ENCODE measurements around the gene TCF4.

Gene TCF4

DNA sequence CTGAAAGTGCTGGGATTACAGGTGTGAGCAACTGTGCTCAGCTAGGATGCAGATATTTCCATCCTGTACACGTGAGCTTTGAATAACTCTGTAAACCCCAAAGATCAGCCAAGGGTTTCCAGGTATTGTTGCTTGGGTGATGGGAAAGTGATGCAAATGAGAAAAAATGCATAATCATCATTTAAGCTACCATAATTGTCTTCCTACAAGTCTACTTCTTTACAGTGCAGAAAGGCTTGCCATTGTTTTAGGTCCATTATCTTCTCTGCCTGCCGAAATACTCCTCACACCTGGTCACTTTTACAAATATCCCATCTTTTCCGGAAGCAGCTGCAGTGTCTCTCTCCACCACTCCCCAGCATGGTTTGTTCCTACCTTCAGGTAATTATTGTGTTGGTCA is 368.9 kb downstream of the TCF4 start:
- CTCF ChIA-PET = no interaction called here
- TF ChIP-seq FOXM1 (IDR thresholded peaks at IDR 0.05; ENCODE audit: borderline replicate concordance) (no peak), SUZ12 (IDR thresholded peaks at IDR 0.05) (no peak), ARNT (IDR thresholded peaks at IDR 0.05) (no peak), ELF4 (IDR thresholded peaks at IDR 0.05) (no peak), FOXA1 (IDR thresholded peaks at IDR 0.05) (no peak), FOXK2 (IDR thresholded peaks at IDR 0.05) (no peak), CTBP1 (IDR thresholded peaks at IDR 0.05; ENCODE audit: borderline replicate concordance) (no peak), BHLHE40 (IDR thresholded peaks at IDR 0.05; ENCODE audit: borderline replicate concordance) (no peak), LEF1 (IDR thresholded peaks at IDR 0.05; ENCODE audit: borderline replicate concordance) (no peak), ZNF384 (IDR thresholded peaks at IDR 0.05) (no peak), HDGF (IDR thresholded peaks at IDR 0.05; ENCODE audit: borderline replicate concordance) (no peak), NFRKB (IDR thresholded peaks at IDR 0.05) (no peak), SP1 (IDR thresholded peaks at IDR 0.05) (no peak), L3MBTL2 (conservative IDR thresholded peaks at IDR 0.05) (no peak), TARDBP (IDR thresholded peaks at IDR 0.05) (no peak)
- TF ChIP-seq, protein P1, sequence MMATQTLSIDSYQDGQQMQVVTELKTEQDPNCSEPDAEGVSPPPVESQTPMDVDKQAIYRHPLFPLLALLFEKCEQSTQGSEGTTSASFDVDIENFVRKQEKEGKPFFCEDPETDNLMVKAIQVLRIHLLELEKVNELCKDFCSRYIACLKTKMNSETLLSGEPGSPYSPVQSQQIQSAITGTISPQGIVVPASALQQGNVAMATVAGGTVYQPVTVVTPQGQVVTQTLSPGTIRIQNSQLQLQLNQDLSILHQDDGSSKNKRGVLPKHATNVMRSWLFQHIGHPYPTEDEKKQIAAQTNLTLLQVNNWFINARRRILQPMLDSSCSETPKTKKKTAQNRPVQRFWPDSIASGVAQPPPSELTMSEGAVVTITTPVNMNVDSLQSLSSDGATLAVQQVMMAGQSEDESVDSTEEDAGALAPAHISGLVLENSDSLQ (IDR thresholded peaks at IDR 0.05) = no peak
- POLR2A ChIA-PET = no interaction called here
- no peak for DNase-seq (ENCODE audit: extremely low spot score)

DNA sequence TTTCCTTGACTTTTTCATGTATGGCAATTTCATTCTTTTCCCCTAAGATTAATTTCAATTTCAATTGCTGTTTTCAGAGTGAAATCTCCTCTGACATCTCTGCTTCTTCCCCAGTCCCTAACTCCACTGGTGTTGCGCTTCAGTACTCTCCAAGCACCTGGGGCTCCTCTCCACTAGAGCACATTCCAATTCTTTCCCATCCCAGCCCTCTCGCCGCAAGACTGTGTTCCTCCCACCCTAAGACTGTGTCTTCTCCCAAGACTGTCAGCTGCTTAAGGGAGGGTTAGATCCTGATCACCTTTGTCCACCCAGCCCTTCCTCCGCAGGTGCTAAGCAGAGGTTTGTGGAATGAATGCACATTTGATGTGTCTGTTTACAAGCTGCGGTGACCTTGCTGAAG is 373.0 kb downstream of the TCF4 start:
- ChIA-PET POLR2A (no interaction called here), CTCF (no interaction called here)
- DNase-seq (ENCODE audit: extremely low spot score) = no peak
- TF ChIP-seq ARNT (IDR thresholded peaks at IDR 0.05) (no peak), SP1 (IDR thresholded peaks at IDR 0.05) (no peak), TARDBP (IDR thresholded peaks at IDR 0.05) (no peak), CTBP1 (IDR thresholded peaks at IDR 0.05; ENCODE audit: borderline replicate concordance) (no peak), FOXM1 (IDR thresholded peaks at IDR 0.05; ENCODE audit: borderline replicate concordance) (no peak), HDGF (IDR thresholded peaks at IDR 0.05; ENCODE audit: borderline replicate concordance) (no peak), L3MBTL2 (conservative IDR thresholded peaks at IDR 0.05) (no peak), ELF4 (IDR thresholded peaks at IDR 0.05) (no peak), FOXA1 (IDR thresholded peaks at IDR 0.05) (no peak)

DNA sequence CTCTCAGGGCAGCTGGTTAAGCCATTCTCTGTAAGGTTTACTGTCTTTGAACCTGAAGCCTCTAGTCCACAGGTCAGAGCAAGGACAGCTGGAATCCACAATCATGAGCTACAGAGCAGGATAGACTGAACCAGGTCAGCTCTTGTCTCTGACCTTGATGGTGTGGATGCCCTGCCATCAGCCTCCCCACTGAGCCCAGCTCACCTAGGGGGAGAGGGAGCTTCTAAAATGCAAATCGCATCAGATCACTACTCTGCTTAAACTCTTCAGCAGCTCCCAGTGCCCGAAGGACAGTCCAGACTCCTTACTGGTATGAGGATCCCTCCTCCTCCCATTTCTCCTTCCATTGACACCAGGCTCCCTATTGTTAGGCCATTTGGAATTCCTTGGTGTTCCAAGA is 373.5 kb downstream of the TCF4 start:
- ChIA-PET CTCF (no interaction called here), POLR2A (no interaction called here)
- TF ChIP-seq LEF1 (IDR thresholded peaks at IDR 0.05; ENCODE audit: borderline replicate concordance) = no peak
- no peak for TF ChIP-seq BHLHE40 (IDR thresholded peaks at IDR 0.05; ENCODE audit: borderline replicate concordance)
- no peak for TF ChIP-seq L3MBTL2 (conservative IDR thresholded peaks at IDR 0.05)
- TF ChIP-seq FOXM1 (IDR thresholded peaks at IDR 0.05; ENCODE audit: borderline replicate concordance) = no peak
- no peak for TF ChIP-seq SP1 (IDR thresholded peaks at IDR 0.05)
- TF ChIP-seq NFRKB (IDR thresholded peaks at IDR 0.05) = no peak
- TF ChIP-seq HDGF (IDR thresholded peaks at IDR 0.05; ENCODE audit: borderline replicate concordance) = no peak
- no peak for DNase-seq (ENCODE audit: extremely low spot score)

DNA sequence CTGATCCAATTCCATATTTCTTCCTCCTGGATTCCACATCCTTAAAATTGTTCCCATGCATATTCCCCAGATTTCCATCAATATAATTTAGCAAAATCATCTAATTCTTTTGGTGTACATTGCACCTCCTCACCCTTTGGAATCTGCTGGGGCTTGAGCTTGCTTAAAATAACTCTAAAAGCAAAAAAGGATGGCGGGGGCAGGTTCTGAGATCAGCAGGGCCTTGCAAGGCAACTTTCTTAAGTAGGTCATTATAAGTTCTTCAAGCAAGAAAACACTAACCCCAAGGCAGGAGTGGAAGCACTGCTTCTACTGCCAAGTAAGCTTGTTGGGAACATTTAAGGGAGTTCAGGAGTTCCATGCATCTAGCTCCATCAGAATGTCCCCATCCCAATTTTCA is 374.4 kb downstream of the TCF4 start:
- TF ChIP-seq TARDBP (IDR thresholded peaks at IDR 0.05) = no peak
- TF ChIP-seq, protein P1 (IDR thresholded peaks at IDR 0.05) = no peak
- no peak for TF ChIP-seq BHLHE40 (IDR thresholded peaks at IDR 0.05; ENCODE audit: borderline replicate concordance)
- TF ChIP-seq SP1 (IDR thresholded peaks at IDR 0.05) = no peak
- no peak for TF ChIP-seq L3MBTL2 (conservative IDR thresholded peaks at IDR 0.05)
- TF ChIP-seq ELF4 (IDR thresholded peaks at IDR 0.05) = no peak
- no peak for TF ChIP-seq FOXK2 (IDR thresholded peaks at IDR 0.05)
- no peak for TF ChIP-seq SUZ12 (IDR thresholded peaks at IDR 0.05)
- ChIA-PET CTCF (no interaction called here), POLR2A (no interaction called here)
- no peak for DNase-seq (ENCODE audit: extremely low spot score)

DNA sequence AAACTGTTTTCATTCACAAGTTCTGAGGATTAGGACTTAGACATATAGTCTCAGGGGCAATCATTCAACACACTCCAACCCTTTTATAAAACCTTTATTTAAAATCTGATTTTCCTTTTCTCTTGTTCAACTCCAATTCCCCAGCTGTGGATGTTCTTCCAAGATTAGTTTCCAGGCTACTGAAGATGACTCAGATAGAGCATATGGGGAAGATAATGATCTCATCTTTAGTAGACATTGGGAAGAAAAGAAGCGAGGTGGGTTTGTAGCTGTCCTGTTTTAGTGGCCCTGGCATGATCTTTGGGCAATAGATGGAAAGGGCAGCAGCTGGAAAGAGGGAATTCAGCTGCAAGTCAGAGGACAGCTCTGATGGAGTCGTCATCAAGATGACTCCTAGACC is 381.1 kb downstream of the TCF4 start:
- POLR2A ChIA-PET = no interaction called here
- DNase-seq (ENCODE audit: extremely low spot score) = no peak
- TF ChIP-seq ELF4 (IDR thresholded peaks at IDR 0.05) = no peak
- TF ChIP-seq FOXA1 (IDR thresholded peaks at IDR 0.05) = no peak
- TF ChIP-seq BHLHE40 (IDR thresholded peaks at IDR 0.05; ENCODE audit: borderline replicate concordance) = no peak
- no peak for TF ChIP-seq ZNF384 (IDR thresholded peaks at IDR 0.05)
- no peak for TF ChIP-seq ARNT (IDR thresholded peaks at IDR 0.05)
- no peak for TF ChIP-seq SUZ12 (IDR thresholded peaks at IDR 0.05)
- no peak for TF ChIP-seq L3MBTL2 (conservative IDR thresholded peaks at IDR 0.05)
- TF ChIP-seq FOXM1 (IDR thresholded peaks at IDR 0.05; ENCODE audit: borderline replicate concordance) = no peak
- no peak for TF ChIP-seq SP1 (IDR thresholded peaks at IDR 0.05)
- no peak for TF ChIP-seq HDGF (IDR thresholded peaks at IDR 0.05; ENCODE audit: borderline replicate concordance)
- no peak for TF ChIP-seq CTBP1 (IDR thresholded peaks at IDR 0.05; ENCODE audit: borderline replicate concordance)
- no peak for TF ChIP-seq FOXK2 (IDR thresholded peaks at IDR 0.05)
- CTCF ChIA-PET = no interaction called here

DNA sequence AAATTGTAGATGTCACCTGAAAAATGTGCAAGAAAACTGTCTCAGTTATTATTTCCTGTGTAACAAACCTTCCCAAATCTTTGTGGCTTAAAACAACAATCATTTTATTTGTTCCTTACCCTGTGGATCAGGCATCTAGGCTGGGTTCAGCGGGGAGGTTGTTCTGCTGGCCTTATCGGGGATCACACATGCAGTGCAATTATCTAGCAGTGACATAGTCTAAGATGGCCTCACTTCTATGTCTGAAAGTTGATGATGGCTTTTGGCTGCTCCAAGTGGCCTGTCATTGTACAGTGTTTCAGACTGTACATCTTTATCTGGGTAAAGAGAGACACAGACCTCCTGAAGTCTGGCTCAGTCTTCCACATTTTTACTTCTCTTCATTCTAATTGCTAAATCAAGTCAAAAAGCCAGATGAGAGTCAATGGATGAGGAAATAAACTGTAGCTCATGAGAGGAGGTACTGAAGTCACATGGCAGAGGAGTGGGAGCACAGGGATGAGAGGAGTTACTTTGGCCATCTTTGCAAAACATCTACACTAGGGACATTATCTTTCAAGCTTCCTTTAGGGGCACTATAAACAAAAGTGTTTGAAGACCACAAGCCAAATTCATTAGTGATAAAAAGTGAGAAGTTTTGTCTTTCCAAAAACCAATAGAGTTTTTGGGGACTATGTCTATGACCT is 385.6 kb downstream of the TCF4 start:
- ChIA-PET POLR2A (no interaction called here), CTCF (no interaction called here)
- TF ChIP-seq, protein P1 (IDR thresholded peaks at IDR 0.05) = no peak
- no peak for TF ChIP-seq HDGF (IDR thresholded peaks at IDR 0.05; ENCODE audit: borderline replicate concordance)
- TF ChIP-seq TARDBP (IDR thresholded peaks at IDR 0.05) = no peak
- TF ChIP-seq BHLHE40 (IDR thresholded peaks at IDR 0.05; ENCODE audit: borderline replicate concordance) = no peak
- TF ChIP-seq NFRKB (IDR thresholded peaks at IDR 0.05) = no peak
- no peak for TF ChIP-seq CTBP1 (IDR thresholded peaks at IDR 0.05; ENCODE audit: borderline replicate concordance)
- TF ChIP-seq LEF1 (IDR thresholded peaks at IDR 0.05; ENCODE audit: borderline replicate concordance) = no peak
- TF ChIP-seq SUZ12 (IDR thresholded peaks at IDR 0.05) = no peak
- TF ChIP-seq FOXK2 (IDR thresholded peaks at IDR 0.05) = no peak
- TF ChIP-seq FOXA1 (IDR thresholded peaks at IDR 0.05) = no peak
- TF ChIP-seq ARNT (IDR thresholded peaks at IDR 0.05) = no peak
- TF ChIP-seq ELF4 (IDR thresholded peaks at IDR 0.05) = no peak
- no peak for TF ChIP-seq SP1 (IDR thresholded peaks at IDR 0.05)
- TF ChIP-seq L3MBTL2 (conservative IDR thresholded peaks at IDR 0.05) = no peak
- TF ChIP-seq FOXM1 (IDR thresholded peaks at IDR 0.05; ENCODE audit: borderline replicate concordance) = no peak
- no peak for TF ChIP-seq ZNF384 (IDR thresholded peaks at IDR 0.05)
- DNase-seq (ENCODE audit: extremely low spot score) = no peak

Measured in HEK293T (cell line).